Mononuclear cell (primary cell): ENCODE results near the gene ALDH8A1. TPM values are rescaled to one million over a fixed set of nuclear protein-coding genes. Genes with fewer than 3 reads are reported as not detected.

ENCODE experiments used
- H3K27me3 ChIP-seq: 2 replicates; pipeline ENCODE4 v1.6.0; 2011; ENCODE audit warnings: low read length, control low read depth; ENCODE audit not compliant: insufficient read depth
- H3K4me1 ChIP-seq: 2 replicates; pipeline ENCODE4 v1.5.1; 2011; ENCODE audit warnings: mild to moderate bottlenecking, low read length, control low read depth; ENCODE audit not compliant: insufficient read depth
- H3K4me3 ChIP-seq: 2 replicates; pipeline ENCODE4 v1.5.1; 2011; ENCODE audit warnings: mild to moderate bottlenecking, low read length, moderate library complexity
- H3K9me3 ChIP-seq: 2 replicates; pipeline ENCODE4 v1.5.1; 2011; ENCODE audit warnings: low read depth, mild to moderate bottlenecking, control low read depth, low read length
- total RNA-seq: library from RNA; depleted of rRNA; stranded (reverse); fragments of >200 nt; gene quantifications from one replicate; pipeline ENCODE4 v1.2.3, GENCODE V29; 2012

The ALDH8A1 gene
- total RNA-seq, 1 donor, result 1.5 TPM

DNA sequence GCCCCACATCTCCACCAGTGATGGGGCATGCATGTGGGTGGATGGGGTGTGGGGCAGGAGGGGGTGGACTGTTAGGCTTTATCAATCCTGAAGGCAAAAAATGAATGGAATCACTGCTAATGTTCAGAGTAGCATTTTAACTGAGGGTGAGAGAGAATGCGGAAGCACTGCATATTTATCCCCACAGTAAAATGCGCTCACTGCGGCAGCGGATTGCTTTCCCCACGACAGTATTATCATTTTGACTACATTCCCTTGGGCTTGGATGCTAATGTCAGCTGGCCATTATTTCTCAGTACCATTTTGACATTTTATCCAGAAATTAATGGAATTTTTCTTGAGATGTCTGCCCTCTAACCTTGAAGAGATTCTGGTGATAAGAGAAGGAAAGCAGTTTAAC is 13.4 kb downstream of the ALDH8A1 start:
- H3K27me3 ChIP-seq, result no peaks in the 10 kb centered on the region
- no peak overlapping the region for H3K4me3 ChIP-seq
- no peaks in the 10 kb centered on the region for H3K9me3 ChIP-seq
- no peaks in the 10 kb centered on the region for H3K4me1 ChIP-seq

DNA sequence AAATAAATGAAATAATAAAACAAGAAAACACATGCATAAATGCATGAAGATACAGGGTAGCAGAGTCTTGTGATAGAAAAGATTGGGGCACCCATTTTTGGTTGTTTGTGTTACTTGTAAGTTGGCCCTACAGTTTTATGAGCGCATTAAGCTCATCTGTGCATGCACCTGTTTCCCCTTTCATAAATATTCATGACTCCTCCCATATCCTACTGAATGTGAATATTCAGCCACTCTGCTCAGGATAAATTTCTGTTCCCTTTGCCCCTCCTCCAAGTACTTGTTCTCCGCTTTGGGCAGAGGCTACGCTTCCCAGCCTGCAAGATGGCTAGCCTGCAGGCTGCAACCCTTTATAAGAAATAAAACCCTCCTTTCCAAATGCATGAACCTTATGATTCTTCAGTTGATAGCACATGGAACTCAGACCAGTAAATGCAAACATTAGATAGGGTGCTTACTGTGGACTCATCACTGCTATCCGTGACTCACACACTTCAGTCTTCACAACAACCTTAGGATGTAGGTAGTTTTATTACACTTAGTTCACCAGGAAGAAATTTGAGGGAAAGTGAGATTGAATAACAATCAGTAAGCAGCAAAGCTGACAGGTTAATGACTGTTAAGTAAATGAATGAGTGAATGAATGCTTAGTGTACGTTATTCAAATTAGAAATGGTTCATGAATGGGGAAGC is 15.0 kb downstream of the ALDH8A1 start:
- Histone ChIP-seq H3K4me1 (no peaks in the 10 kb centered on the region), H3K9me3 (no peaks in the 10 kb centered on the region), H3K27me3 (no peaks in the 10 kb centered on the region), H3K4me3 (no peak overlapping the region)

- no peaks in the 10 kb centered on the region for H3K9me3 ChIP-seq
- H3K4me3 ChIP-seq, result no peak overlapping the region
- H3K4me1 ChIP-seq, result no peaks in the 10 kb centered on the region
- H3K27me3 ChIP-seq, result no peaks in the 10 kb centered on the region
Measured at GRCh38 chr6:134932535-134933470, 17.1 kb downstream of the ALDH8A1 start.

- Histone ChIP-seq H3K4me1 (no peaks in the 10 kb centered on the region), H3K4me3 (no peak overlapping the region), H3K27me3 (no peaks in the 10 kb centered on the region), H3K9me3 (no peaks in the 10 kb centered on the region)
Measured at GRCh38 chr6:134932098-134932497, 17.8 kb downstream of the ALDH8A1 start.

DNA sequence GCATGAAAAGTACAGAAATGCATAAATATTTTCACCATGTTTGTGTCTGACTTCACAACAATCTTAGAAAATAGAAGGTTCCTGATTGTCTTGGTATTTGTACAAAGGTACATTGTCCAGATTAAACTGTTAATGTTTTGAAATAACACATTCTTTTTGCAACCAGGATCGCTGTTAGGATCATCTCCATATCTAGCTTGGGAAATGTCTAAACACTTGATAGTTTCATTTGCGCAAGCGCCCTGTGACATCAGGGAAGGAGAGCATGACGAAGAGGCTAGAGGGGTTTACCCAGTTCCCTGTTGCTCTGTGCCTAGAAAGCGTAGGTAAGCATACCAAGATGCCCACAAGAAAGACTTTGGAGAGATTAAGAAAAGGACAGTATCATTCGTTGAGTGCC is 19.4 kb downstream of the ALDH8A1 start:
- Histone ChIP-seq H3K4me3 (no peak overlapping the region), H3K9me3 (no peaks in the 10 kb centered on the region), H3K4me1 (no peaks in the 10 kb centered on the region), H3K27me3 (no peaks in the 10 kb centered on the region)

DNA sequence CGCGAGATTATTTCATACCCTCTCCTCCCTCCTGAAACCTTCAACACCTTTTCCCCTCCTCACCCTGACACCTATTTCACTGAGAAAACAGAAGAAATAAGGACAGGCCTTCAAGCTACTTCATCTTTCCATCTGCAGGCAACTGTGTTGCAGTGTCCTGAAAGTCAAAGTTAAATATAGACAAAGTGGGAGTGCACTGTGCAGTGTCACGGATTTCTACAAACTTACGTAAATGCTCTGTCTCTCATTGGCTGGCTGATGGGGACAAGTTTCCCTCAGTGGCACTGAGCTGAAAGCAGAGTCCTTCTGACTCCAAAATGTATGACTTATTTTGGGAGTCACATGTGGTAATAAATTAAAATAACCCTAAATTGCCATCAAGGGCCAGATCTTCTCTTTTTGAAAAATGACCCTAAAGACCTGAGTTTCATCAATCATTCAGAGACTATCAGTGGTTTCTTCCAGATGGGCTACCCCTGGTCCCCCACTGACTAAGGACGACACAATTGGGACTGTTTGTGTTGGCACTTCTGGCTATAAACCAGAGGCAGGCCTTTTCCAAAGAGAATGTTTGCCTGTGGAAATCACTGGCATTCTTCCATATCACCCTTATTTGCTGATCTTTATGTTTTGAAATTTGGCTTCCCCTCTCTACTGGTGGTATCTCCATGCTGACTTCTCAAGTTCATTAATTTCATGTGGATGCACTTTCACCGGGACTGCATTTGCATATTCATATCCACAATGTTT is 21.6 kb downstream of the ALDH8A1 start:
- Histone ChIP-seq H3K9me3 (no peaks in the 10 kb centered on the region), H3K4me3 (no peak overlapping the region), H3K27me3 (no peaks in the 10 kb centered on the region), H3K4me1 (no peaks in the 10 kb centered on the region)

GRCh38 chr6:134925800-134926199 is 24.1 kb downstream of the ALDH8A1 start:
- Histone ChIP-seq H3K27me3 (no peaks in the 10 kb centered on the region), H3K4me3 (no peak overlapping the region), H3K9me3 (no peaks in the 10 kb centered on the region), H3K4me1 (no peaks in the 10 kb centered on the region)

DNA sequence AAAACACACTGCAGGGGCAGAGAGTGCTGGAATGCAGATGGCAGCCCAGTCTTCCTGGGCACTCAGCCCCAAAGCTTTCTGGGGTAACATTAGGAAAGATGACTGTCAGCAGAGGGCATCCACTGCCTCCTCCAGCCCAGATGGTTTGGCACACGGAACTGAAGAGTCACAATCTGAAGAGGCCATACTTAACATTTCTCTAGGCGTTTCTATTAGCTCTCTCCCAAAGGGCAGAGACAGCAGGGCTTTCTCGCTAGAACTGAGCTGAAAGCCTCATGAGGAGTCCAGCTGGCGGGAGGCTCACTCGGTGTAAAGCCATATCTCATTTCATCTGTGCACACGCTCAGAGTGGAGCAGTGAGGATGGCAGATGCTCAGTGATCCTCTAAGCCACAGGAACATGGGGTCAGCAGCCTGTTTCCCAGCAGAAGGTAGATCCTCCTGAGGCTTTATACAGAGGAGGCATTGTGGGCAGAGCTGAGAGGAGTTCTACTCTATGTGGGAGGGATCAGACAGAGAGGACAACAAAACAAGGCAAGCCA is 28.1 kb downstream of the ALDH8A1 start:
- no peaks in the 10 kb centered on the region for H3K9me3 ChIP-seq
- no peaks in the 10 kb centered on the region for H3K27me3 ChIP-seq
- H3K4me1 ChIP-seq, result no peaks in the 10 kb centered on the region
- H3K4me3 ChIP-seq, result no peak overlapping the region

DNA sequence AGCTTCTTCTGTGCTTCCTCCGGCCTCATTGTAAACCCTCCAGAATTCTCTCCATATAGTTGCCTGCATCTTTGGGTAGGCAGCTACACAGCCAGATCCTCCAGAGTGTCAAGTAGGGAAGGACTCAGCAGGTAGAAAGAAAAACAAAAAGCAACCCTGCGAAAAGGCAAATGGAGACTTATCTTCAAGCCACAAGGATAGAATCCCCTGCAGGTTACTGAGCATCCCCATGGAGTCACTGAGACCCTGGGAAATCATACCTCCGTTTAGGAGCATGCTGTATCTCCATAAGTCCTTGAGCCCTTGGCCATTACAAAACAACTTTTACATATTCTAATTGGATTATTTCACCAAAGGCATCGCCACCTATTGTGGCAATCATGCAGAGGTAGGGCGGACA is 28.6 kb downstream of the ALDH8A1 start:
- Histone ChIP-seq H3K27me3 (no peaks in the 10 kb centered on the region), H3K9me3 (no peaks in the 10 kb centered on the region), H3K4me3 (no peak overlapping the region), H3K4me1 (no peaks in the 10 kb centered on the region)

GRCh38 chr6:134920422-134920821 is 29.5 kb downstream of the ALDH8A1 start:
- H3K4me1 ChIP-seq, result no peaks in the 10 kb centered on the region
- no peaks in the 10 kb centered on the region for H3K27me3 ChIP-seq
- H3K4me3 ChIP-seq, result no peak overlapping the region
- no peaks in the 10 kb centered on the region for H3K9me3 ChIP-seq

DNA sequence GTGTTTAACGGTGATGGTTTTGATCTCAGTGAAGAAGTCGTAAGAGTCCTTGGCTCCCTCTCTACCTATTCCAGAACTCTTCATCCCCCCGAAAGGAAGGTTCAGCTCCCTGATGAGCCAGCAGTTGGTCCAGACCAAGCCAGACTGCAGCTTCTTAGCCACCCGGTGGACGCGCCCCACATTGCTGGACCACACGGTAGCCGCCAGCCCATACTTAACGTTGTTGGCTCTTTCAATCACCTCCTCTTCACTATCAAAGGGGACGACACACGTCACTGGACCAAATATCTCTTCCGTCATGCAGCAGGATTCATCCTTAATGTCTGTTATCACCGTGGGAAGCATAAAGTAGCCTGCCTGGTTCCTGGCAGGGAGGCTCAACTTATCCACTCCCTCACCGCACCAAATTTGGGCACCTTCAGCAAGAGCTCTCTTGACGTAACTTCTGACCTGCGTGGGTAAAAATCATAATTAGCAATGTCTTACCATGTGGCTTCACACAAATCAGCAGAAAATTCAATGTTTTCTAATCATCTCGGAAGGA is 31.4 kb downstream of the ALDH8A1 start:
- Histone ChIP-seq H3K4me1 (no peaks in the 10 kb centered on the region), H3K9me3 (no peaks in the 10 kb centered on the region), H3K27me3 (no peaks in the 10 kb centered on the region), H3K4me3 (no peak overlapping the region)

GRCh38 chr6:134911547-134911946 is 38.4 kb downstream of the ALDH8A1 start:
- H3K9me3 ChIP-seq, result no peaks in the 10 kb centered on the region
- no peak overlapping the region for H3K4me3 ChIP-seq
- H3K4me1 ChIP-seq, result no peaks in the 10 kb centered on the region
- no peaks in the 10 kb centered on the region for H3K27me3 ChIP-seq

GRCh38 chr6:134910593-134910935 is 39.3 kb downstream of the ALDH8A1 start:
- Histone ChIP-seq H3K4me1 (no peaks in the 10 kb centered on the region), H3K27me3 (no peaks in the 10 kb centered on the region), H3K4me3 (no peak overlapping the region), H3K9me3 (no peaks in the 10 kb centered on the region)

DNA sequence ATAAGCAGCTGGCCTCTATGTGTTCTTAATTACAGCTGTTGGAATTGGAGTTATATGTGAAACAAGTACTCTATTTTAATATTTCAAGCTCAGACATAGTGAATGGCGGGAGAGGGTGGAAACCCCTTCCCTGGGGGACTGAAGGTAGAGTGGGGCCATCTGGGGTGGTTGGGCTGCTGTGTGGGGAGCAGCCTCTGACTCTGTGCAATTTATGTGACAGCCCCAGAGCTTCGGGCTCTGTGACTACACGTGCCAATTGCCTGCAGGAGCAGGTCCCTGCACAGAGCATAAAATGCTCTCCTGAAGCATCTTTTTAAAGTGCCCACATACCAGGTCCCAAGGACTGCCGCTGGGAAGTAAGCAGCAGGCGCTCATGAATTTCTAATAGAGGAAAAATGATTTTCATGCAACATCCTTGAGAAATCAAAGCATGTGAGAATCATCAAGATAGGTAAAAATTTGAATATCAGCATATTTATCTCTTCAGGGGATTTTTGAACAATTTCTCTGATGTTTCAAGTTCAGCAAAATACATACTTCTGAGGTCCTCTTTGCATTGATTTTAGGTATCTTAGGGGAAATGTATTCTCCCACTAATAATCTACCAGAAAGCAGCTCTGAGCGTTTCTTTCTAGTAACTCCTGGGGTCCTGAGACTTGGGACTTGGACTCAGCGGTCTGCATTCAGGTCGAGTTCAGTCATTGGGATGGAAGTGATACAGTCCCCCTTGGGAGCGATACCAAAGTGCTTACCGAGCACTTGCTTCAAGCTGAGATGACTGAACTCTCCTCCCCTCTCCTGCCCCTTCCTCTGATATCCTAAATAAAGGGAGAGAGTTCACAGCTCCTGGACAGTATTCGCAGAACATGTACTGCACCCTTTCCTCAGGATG is 40.0 kb downstream of the ALDH8A1 start:
- H3K9me3 ChIP-seq, result no peaks in the 10 kb centered on the region
- no peaks in the 10 kb centered on the region for H3K4me1 ChIP-seq
- no peaks in the 10 kb centered on the region for H3K27me3 ChIP-seq
- no peak overlapping the region for H3K4me3 ChIP-seq
